Right atrium auricular region (tissue), 2 donors: ENCODE data around the gene SST. TPM values are rescaled to one million over a fixed set of nuclear protein-coding genes. Genes with fewer than 3 reads are reported as not detected.

Experiments
- DNase-seq: peaks from one replicate; pipeline ENCODE4 v3.0.0-alpha.2; 2019; ENCODE audit warnings: low spot score
- H3K27ac ChIP-seq, 2 donors: fragments of 200-600 bp; sonication (generic); 1 replicate in 1 of 2; 2 replicates in 1 of 2; pipeline ENCODE4 v1.5.1; 2016 to 2019
- H3K27me3 ChIP-seq, 2 donors: fragments of 200-600 bp; sonication (generic); one replicate each; pipeline versions ENCODE4 v1.5.1 to v1.6.0; 2017 to 2019
- H3K36me3 ChIP-seq: fragments of 200-600 bp; sonication (generic); one replicate; pipeline ENCODE4 v1.5.1; 2016
- H3K4me1 ChIP-seq, 2 donors: fragments of 200-600 bp; sonication (generic); one replicate each; pipeline versions ENCODE4 v1.5.1 to v1.6.0; 2017 to 2019
- H3K4me3 ChIP-seq, 2 donors: fragments of 200-600 bp; sonication (generic); 1 replicate in 1 of 2; 2 replicates in 1 of 2; pipeline ENCODE4 v1.5.1; 2017 to 2019; ENCODE audit warnings: mild to moderate bottlenecking in 1 of 2, moderate library complexity in 1 of 2
- H3K9me3 ChIP-seq, 2 donors: fragments of 200-600 bp; sonication (generic); one replicate each; pipeline ENCODE4 v1.5.1; 2019
- CTCF ChIP-seq, 2 donors: fragments of 200-600 bp; sonication (generic); IDR thresholded peaks; one replicate each; pipeline ENCODE4 v1.5.1; 2019; ENCODE audit warnings: antibody characterized with exemption in 2 of 2
- total RNA-seq, 2 donors: library from RNA; depleted of rRNA; stranded (reverse); fragments of >200 nt; gene quantifications; one replicate each; pipeline ENCODE4 v1.1.0, GENCODE V29; 2016

SST gene
- total RNA-seq, 2 donors from 2014 or later, result not detected

GRCh38 chr3:187713504-187713903, 43.3 kb upstream of the SST start:
- no peak for TF ChIP-seq CTCF (IDR thresholded peaks at IDR 0.05)
- Histone ChIP-seq H3K9me3 (no peaks in the 10 kb centered on the region), H3K27me3 (no peaks in the 10 kb centered on the region), H3K36me3 (no peaks in the 10 kb centered on the region), H3K27ac (no peak overlapping the region), H3K4me1 (peaks cover 0 to 4% of the 10 kb centered on the region in 2 donors), H3K4me3 (no peak overlapping the region)
- no peak for DNase-seq

- Histone ChIP-seq H3K27ac (no peak overlapping the region), H3K4me3 (no peak overlapping the region), H3K9me3 (no peaks in the 10 kb centered on the region), H3K4me1 (peaks cover 0 to 11% of the 10 kb centered on the region in 2 donors), H3K36me3 (no peaks in the 10 kb centered on the region), H3K27me3 (no peaks in the 10 kb centered on the region)
- TF ChIP-seq CTCF (IDR thresholded peaks at IDR 0.05), result no peak
- no peak for DNase-seq
Observed at GRCh38 chr3:187709155-187709554, 39.0 kb upstream of the SST start.

GRCh38 chr3:187708696-187709095, 38.5 kb upstream of the SST start:
- Histone ChIP-seq H3K9me3 (no peaks in the 10 kb centered on the region), H3K36me3 (no peaks in the 10 kb centered on the region), H3K4me3 (no peak overlapping the region), H3K4me1 (peaks cover 0 to 8% of the 10 kb centered on the region in 2 donors), H3K27ac (no peak overlapping the region), H3K27me3 (no peaks in the 10 kb centered on the region)
- DNase-seq, result no peak
- TF ChIP-seq CTCF (IDR thresholded peaks at IDR 0.05), result no peak

GRCh38 chr3:187706971-187707370, 36.8 kb upstream of the SST start:
- Histone ChIP-seq H3K4me3 (no peak overlapping the region), H3K36me3 (no peaks in the 10 kb centered on the region), H3K27me3 (no peaks in the 10 kb centered on the region), H3K9me3 (no peaks in the 10 kb centered on the region), H3K27ac (no peak overlapping the region), H3K4me1 (peaks cover 0 to 7% of the 10 kb centered on the region in 2 donors)
- no peak for TF ChIP-seq CTCF (IDR thresholded peaks at IDR 0.05)
- DNase-seq, result no peak

- H3K9me3 ChIP-seq, result no peaks in the 10 kb centered on the region
- no peak overlapping the region for H3K4me3 ChIP-seq
- no peak for DNase-seq
- H3K27me3 ChIP-seq, result no peaks in the 10 kb centered on the region
- H3K36me3 ChIP-seq, result no peaks in the 10 kb centered on the region
- peak overlapping the region; percentile 29 to 51 for H3K27ac ChIP-seq
- peaks cover 0 to 7% of the 10 kb centered on the region in 2 donors for H3K4me1 ChIP-seq
- no peak for TF ChIP-seq CTCF (IDR thresholded peaks at IDR 0.05)
Observed at GRCh38 chr3:187705164-187705563, 35.0 kb upstream of the SST start.

- TF ChIP-seq CTCF (IDR thresholded peaks at IDR 0.05), result no peak
- H3K4me1 ChIP-seq, result peaks cover 0 to 7% of the 10 kb centered on the region in 2 donors
- H3K36me3 ChIP-seq, result no peaks in the 10 kb centered on the region
- no peak within 1 kb of the TSS for H3K27ac ChIP-seq
- no peak within 1 kb of the TSS for H3K4me3 ChIP-seq
- no peak for DNase-seq
- H3K9me3 ChIP-seq, result no peaks in the 10 kb centered on the region
- H3K27me3 ChIP-seq, result no peaks in the 10 kb centered on the region
Observed at GRCh38 chr3:187702507-187703033, 32.4 kb upstream of the SST start, which contains the start of gene RTP2. Gene RTP2, minus strand, starts transcription at chr3:187702557. Its CDS starts 429 bp downstream, at chr3:187702128.
